Testis (tissue), 2 donors: ENCODE data around the gene HIRIP3.

Source experiments
- POLR2A ChIP-seq: fragments of 450-650 bp; IDR thresholded peaks from one replicate; pipeline ENCODE4 v1.6.1; 2017; ENCODE audit warnings: antibody characterized with exemption, mild to moderate bottlenecking, moderate library complexity
- TF ChIP-seq, protein P1 (sequence below), 3 experiments: fragments of 450-650 bp in 2 of 3; fragments of 200-600 bp in 1 of 3; sonication (generic) in 1 of 3; IDR thresholded peaks; one replicate each; pipeline ENCODE4 v1.5.1; 2016 to 2019; ENCODE audit warnings: antibody characterized with exemption in 3 of 3, mild to moderate bottlenecking in 2 of 3, moderate library complexity in 1 of 3

DNA sequence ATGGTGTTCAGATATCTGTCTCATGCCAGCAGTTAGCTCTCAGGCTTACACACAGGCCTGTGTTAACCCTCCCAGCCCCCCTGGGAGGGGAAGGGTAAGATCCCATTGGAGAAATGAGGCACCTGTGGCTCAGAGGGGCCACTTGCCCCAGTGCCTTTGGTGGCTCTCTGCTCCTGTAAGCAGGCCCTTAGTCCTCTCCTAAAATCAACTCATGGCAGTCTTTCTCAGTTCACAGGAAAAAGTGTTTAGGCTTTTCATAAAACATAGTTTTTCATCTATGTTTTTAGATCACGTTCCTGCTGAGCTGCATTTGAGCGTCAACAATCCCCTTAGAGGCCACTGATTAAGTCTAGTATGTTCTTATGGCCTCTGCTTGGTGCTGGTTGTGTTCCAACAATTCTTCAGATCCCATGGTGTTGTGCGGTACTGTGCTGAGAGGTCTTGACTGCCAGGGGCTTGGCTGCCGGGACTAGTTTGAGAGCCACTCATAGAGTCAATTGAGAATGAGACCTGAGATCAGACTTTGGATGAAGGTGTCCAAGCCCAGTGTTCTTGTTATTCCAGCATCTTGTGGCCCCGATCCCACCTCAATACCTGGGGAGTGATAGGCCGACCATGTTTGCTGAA lies 11.2 kb downstream of the HIRIP3 start:
- TF ChIP-seq POLR2A: no peak
- TF ChIP-seq, protein P1, sequence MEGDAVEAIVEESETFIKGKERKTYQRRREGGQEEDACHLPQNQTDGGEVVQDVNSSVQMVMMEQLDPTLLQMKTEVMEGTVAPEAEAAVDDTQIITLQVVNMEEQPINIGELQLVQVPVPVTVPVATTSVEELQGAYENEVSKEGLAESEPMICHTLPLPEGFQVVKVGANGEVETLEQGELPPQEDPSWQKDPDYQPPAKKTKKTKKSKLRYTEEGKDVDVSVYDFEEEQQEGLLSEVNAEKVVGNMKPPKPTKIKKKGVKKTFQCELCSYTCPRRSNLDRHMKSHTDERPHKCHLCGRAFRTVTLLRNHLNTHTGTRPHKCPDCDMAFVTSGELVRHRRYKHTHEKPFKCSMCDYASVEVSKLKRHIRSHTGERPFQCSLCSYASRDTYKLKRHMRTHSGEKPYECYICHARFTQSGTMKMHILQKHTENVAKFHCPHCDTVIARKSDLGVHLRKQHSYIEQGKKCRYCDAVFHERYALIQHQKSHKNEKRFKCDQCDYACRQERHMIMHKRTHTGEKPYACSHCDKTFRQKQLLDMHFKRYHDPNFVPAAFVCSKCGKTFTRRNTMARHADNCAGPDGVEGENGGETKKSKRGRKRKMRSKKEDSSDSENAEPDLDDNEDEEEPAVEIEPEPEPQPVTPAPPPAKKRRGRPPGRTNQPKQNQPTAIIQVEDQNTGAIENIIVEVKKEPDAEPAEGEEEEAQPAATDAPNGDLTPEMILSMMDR (IDR thresholded peaks at IDR 0.05): no peak
